HG03135 (cell line): Measurements from ENCODE around the gene DIAPH1.
A peak's percentile ranks its signal among the peaks of the same experiment; 100 is the strongest.

Experiments used
- ATAC-seq: cut with Tn5 transposase; IDR thresholded peaks from one replicate; pipeline ENCODE4 v1.9.1; 2021; ENCODE audit warnings: mild to moderate bottlenecking, moderate library complexity; ENCODE audit not compliant: unreplicated experiment

Gene DIAPH1

GRCh38 chr5:141565826-141566570 lies 52.8 kb downstream of the DIAPH1 start:
- ATAC-seq, result no peak

DNA sequence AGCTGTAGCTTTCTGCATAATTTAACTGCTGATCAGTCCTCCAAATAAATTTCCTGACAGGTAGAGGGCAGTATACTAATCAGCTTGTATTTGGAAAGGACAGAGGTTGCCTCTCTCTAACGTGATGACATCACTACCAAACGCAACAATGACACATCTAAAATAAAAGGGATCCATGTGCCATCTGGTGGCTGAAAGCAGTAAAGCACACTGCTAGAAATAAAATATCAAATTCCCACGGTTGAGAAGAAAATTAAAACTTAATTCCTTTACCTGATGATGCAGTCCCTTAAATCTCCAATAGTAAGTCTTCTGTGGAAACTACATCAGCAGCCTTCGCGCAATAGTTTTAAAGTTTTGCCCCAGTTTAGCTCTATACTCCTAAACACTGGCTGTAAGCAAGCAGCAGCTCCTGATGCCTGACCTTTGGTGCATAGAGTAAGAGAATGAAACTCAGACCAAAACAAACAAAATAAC lies 54.5 kb downstream of the DIAPH1 start:
- ATAC-seq, result peak; percentile 91

DNA sequence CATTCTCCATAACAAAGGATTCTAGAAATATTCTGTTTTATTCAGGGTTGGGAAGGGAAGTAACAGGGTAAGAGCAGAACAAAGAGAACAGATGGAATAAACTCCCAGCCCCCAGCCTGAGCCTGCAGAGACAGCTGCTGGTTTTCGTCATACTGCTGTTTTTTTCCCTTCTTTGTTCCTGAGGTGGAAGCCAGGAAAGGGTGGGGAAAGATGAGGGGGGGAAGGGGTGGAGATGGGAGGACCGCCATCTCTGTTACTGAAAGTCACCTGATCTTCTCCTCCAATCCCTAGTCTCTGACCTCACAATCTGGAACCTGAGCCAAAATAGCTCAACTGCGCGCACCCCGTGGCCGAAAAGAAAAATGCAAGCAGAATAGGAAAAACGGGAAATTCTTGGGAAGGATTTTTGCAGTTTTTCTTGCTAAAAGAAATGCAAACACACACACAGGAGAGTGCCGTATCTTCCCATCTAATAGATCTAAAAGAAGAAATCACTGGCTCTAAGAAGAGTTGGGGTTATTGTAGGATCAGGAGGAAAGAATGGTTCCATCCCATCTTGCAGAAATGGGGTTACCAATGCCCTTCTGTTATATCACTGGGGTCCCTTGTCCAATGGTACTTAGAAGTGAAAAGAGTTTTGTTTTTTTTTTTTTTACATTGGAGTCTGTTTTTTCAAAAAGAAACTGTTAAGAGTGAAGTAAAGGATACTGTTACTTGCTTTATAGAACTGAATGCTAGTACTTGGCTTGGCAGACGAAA lies 57.9 kb downstream of the DIAPH1 start:
- ATAC-seq, result no peak

- ATAC-seq, result no peak
Measured at GRCh38 chr5:141560151-141560550, 58.6 kb downstream of the DIAPH1 start.

DNA sequence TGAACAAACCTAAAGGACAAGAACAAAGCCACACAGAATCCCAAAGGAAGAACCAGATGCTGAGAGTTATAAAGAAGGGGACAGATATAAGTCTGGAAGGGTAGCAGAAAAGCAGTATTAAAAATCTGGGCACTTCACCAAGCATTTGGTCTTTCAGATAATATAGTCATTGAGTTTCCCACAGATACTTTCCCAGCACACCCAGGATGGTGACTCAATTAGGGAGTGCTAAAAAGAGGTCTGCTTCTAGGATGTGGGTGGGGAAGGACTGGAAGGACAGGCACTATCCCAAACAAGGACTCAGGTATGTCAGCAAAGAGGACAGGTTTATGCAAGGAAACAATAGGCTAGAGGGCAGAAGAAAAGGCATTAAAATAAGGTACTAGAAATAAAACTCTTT lies 59.3 kb downstream of the DIAPH1 start:
- no peak for ATAC-seq

- no peak for ATAC-seq
Measured at GRCh38 chr5:141558150-141558549, 60.6 kb downstream of the DIAPH1 start.

DNA sequence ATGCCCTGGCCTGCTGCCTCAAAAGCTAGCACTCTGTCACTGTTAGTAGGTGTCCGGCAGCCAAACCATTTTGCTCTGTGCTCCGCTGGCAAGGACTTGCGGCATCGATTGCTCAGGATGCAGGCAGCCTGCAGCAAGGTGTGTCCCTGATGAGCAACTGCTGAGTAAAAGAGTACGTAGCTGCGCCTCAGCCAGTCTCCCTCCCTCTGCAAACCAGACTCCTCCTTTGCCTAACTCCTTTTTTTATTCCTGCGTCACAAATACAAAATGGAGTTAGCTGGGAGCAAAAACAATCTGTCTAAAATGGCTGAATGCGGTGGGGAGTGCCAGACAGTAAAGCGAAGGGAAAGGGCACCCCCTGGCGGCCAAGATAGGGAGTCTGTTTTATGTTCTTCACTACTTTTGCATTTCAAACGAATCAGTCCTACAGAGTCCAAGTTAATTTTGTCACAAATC lies 61.1 kb downstream of the DIAPH1 start:
- no peak for ATAC-seq

GRCh38 chr5:141547921-141548320 lies 70.9 kb downstream of the DIAPH1 start:
- ATAC-seq, result no peak

DNA sequence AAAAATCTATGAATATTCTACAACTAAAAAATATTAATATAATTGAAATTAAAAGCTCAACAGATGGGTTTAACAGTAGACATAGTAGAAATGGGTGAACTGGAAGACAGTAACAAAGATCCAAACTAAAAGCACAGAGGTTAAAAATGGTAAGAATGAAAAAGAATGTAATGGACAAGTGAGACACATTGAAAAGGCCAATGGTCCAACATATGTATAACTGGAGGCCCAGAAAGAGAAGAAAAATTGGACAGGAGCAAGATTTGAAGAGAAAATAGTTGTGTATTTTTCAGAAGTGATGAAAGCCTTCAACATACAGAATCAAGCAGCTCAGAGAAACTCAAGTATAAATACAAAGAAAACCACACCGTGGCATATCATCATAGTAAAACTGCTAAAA lies 71.3 kb downstream of the DIAPH1 start:
- ATAC-seq, result no peak

DNA sequence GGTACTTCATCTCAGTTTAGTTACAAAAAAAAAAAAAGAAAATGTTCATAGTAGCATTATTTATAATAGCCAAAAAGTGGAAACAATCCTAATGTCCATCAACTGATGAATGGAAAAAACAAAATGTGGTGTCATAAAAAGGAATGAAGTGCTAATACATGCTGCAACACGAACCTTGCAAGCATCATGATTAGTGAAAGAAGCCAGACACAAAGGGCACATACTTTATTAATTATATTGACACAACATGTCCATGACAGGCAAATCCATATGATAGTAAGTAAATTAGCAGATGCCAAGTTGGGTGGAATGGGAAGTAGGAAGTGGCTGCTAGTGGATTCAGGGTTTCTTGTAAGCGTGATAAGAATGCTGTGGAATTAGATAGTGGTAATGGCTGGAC lies 75.7 kb downstream of the DIAPH1 start:
- no peak for ATAC-seq

- no peak for ATAC-seq
Measured at GRCh38 chr5:141534492-141535213, 84.1 kb downstream of the DIAPH1 start.

DNA sequence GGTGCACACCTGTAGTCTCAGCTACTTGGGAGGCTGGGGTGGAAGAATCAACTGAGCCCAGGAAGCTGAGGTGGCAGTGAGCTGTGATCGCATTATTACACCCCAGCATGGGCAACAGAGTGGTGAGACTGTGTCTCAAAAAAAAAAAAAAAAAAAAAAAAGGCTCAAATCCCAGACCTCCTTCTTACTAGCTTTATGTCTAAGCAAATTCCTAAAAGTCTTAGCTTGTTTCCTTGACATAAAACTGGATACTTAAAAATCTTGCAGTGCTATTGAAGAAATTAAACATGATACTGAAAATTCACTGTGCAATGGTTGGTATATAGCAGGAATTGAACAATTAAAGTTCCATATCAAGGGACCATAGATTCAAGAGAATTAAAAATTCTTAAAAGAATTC lies 84.9 kb downstream of the DIAPH1 start:
- ATAC-seq, result no peak

GRCh38 chr5:141532726-141533125 lies 86.1 kb downstream of the DIAPH1 start:
- ATAC-seq, result no peak

- ATAC-seq, result no peak
Measured at GRCh38 chr5:141529873-141530272, 88.9 kb downstream of the DIAPH1 start.

GRCh38 chr5:141529002-141529401 lies 89.8 kb downstream of the DIAPH1 start:
- no peak for ATAC-seq

DNA sequence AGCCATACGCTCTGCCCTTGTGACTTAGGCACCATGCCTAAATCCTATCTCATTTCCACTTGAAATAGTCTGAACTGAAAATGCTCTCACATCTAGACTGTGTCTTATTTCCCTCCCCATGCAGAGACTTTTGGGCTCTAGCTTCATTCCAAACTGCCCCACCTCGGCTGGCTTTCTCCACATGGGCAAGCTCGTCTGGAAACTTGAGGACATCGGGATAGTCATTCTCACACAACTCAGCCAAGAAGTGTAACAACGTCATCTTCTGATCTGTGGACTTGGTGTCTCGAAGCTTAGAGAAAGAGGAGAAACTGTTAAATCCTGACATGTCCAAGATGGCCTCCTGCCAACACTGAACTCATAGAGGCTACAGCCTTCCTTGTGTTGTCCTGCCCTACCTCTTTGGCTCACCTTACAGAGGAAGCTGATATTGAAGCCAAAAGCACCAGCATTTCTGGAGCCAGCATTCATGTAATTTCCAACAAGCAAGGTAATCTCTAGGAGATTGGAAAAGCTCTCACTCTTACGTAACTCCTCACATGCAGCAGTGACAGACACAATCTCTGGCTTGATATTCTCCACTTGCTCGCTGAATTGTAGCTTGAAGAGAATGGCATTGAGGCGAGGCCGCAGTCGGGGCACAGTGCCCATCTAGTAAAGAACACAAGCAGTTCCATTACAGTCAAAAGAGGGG lies 90.4 kb downstream of the DIAPH1 start:
- no peak for ATAC-seq

DNA sequence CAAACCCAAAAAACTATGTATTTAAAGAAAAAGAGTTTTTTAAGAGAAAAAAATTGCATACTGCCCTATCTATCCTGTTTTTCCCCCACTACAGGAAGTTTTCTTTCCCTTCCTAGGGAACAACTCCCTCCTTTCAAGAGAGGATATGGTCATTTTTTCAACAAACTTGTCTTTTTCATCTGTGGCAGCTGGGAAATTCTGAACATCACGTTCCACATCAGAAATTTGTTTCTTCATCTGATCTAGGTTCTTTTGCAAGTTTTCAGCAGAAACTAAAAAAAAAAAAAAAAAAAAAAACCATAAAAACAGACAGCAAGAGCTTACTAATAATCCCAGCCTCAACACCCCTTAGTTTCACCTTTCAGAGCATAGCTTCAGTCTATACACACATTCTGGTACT lies 91.4 kb downstream of the DIAPH1 start:
- no peak for ATAC-seq

GRCh38 chr5:141525653-141526052 lies 93.1 kb downstream of the DIAPH1 start:
- no peak for ATAC-seq

GRCh38 chr5:141524604-141525597 lies 93.9 kb downstream of the DIAPH1 start:
- peak; percentile 66 for ATAC-seq

DNA sequence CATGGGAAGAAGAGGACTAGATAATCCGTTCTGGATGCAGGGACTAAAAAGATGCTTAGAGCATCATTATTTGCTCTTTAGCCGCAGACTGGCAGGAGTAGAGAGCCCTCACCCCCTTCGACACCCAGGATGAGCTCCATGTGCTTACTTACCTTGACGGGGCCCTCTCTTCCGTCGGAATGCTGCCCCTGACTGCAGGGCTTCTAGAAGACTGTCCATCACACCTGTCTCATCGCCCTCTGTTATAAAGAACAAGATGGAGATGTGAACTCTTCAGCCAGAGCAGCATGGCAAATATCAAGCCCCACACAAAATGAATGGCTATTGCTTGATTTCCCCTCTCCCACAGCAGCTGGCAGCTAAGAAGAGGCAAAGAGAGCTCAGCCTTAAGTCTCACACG lies 94.8 kb downstream of the DIAPH1 start:
- ATAC-seq, result no peak
